ENCODE measurements around the gene IL32. TPM values are rescaled to one million over a fixed set of nuclear protein-coding genes. Genes with fewer than 3 reads are reported as not detected.
A peak's percentile ranks its signal among the peaks of the same experiment; 100 is the strongest.

Gene IL32
- total RNA-seq, 1 experiment from 2014 or later, result 4.7 TPM

GRCh38 chr16:3113765-3114479 is 48.5 kb downstream of the IL32 start (continued):
- TF ChIP-seq PRRX2 (CRISPR knock-in tag; IDR thresholded peaks at IDR 0.05) (no peak), SP1 (CRISPR knock-in tag; conservative IDR thresholded peaks at IDR 0.05) (no peak), MLX (CRISPR knock-in tag; IDR thresholded peaks at IDR 0.05) (no peak), ZNF263 (CRISPR knock-in tag; IDR thresholded peaks at IDR 0.05; ENCODE audit: low read depth) (no peak), ELF4 (CRISPR knock-in tag; IDR thresholded peaks at IDR 0.05; ENCODE audit: low read depth) (no peak)
- TF ChIP-seq, protein P1, sequence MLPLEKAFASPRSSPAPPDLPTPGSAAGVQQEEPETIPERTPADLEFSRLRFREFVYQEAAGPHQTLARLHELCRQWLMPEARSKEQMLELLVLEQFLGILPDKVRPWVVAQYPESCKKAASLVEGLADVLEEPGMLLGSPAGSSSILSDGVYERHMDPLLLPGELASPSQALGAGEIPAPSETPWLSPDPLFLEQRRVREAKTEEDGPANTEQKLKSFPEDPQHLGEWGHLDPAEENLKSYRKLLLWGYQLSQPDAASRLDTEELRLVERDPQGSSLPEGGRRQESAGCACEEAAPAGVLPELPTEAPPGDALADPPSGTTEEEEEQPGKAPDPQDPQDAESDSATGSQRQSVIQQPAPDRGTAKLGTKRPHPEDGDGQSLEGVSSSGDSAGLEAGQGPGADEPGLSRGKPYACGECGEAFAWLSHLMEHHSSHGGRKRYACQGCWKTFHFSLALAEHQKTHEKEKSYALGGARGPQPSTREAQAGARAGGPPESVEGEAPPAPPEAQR (CRISPR knock-in tag; IDR thresholded peaks at IDR 0.05), result no peak
- TF ChIP-seq, protein P2, sequence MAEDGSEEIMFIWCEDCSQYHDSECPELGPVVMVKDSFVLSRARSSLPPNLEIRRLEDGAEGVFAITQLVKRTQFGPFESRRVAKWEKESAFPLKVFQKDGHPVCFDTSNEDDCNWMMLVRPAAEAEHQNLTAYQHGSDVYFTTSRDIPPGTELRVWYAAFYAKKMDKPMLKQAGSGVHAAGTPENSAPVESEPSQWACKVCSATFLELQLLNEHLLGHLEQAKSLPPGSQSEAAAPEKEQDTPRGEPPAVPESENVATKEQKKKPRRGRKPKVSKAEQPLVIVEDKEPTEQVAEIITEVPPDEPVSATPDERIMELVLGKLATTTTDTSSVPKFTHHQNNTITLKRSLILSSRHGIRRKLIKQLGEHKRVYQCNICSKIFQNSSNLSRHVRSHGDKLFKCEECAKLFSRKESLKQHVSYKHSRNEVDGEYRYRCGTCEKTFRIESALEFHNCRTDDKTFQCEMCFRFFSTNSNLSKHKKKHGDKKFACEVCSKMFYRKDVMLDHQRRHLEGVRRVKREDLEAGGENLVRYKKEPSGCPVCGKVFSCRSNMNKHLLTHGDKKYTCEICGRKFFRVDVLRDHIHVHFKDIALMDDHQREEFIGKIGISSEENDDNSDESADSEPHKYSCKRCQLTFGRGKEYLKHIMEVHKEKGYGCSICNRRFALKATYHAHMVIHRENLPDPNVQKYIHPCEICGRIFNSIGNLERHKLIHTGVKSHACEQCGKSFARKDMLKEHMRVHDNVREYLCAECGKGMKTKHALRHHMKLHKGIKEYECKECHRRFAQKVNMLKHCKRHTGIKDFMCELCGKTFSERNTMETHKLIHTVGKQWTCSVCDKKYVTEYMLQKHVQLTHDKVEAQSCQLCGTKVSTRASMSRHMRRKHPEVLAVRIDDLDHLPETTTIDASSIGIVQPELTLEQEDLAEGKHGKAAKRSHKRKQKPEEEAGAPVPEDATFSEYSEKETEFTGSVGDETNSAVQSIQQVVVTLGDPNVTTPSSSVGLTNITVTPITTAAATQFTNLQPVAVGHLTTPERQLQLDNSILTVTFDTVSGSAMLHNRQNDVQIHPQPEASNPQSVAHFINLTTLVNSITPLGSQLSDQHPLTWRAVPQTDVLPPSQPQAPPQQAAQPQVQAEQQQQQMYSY (CRISPR knock-in tag; IDR thresholded peaks at IDR 0.05), result no peak

DNA sequence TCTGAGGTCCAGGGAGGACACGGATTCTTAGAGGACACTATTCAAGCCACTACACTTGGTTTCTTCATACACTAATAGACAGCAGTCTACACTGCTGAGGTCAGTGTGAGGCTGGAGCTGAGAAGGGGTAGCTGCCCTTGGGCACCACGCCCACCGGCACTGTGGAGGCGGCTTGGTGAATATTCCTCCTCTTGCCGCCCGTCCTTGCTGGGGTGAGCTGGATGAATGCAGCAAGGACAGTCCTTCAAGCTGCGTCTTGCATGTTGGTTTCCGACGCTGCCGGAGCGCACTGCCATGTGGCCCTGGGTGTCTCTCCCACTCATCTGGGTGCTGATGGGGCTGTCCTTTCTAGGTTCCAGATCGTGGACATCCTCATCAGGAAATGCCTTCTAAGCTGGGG is 49.6 kb downstream of the IL32 start:
- TF ChIP-seq NR3C1 (CRISPR knock-in tag; conservative IDR thresholded peaks at IDR 0.05; ENCODE audit: low read depth) (no peak), HMGA2 (CRISPR knock-in tag; IDR thresholded peaks at IDR 0.05) (no peak), KAT7 (CRISPR knock-in tag; IDR thresholded peaks at IDR 0.05; ENCODE audit: borderline replicate concordance) (no peak), ZNF512 (CRISPR knock-in tag; IDR thresholded peaks at IDR 0.05; ENCODE audit: borderline replicate concordance) (no peak), FOXK1 (CRISPR knock-in tag; IDR thresholded peaks at IDR 0.05) (no peak), CDX4 (CRISPR knock-in tag; IDR thresholded peaks at IDR 0.05; ENCODE audit: borderline replicate concordance) (no peak), FOXP1 (CRISPR knock-in tag; IDR thresholded peaks at IDR 0.05; ENCODE audit: borderline replicate concordance) (no peak)
- TF ChIP-seq, protein P3, sequence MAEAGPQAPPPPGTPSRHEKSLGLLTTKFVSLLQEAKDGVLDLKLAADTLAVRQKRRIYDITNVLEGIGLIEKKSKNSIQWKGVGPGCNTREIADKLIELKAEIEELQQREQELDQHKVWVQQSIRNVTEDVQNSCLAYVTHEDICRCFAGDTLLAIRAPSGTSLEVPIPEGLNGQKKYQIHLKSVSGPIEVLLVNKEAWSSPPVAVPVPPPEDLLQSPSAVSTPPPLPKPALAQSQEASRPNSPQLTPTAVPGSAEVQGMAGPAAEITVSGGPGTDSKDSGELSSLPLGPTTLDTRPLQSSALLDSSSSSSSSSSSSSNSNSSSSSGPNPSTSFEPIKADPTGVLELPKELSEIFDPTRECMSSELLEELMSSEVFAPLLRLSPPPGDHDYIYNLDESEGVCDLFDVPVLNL (CRISPR knock-in tag; IDR thresholded peaks at IDR 0.05; ENCODE audit: borderline replicate concordance, low read depth), result no peak
- TF ChIP-seq, protein P4, sequence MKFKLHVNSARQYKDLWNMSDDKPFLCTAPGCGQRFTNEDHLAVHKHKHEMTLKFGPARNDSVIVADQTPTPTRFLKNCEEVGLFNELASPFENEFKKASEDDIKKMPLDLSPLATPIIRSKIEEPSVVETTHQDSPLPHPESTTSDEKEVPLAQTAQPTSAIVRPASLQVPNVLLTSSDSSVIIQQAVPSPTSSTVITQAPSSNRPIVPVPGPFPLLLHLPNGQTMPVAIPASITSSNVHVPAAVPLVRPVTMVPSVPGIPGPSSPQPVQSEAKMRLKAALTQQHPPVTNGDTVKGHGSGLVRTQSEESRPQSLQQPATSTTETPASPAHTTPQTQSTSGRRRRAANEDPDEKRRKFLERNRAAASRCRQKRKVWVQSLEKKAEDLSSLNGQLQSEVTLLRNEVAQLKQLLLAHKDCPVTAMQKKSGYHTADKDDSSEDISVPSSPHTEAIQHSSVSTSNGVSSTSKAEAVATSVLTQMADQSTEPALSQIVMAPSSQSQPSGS (CRISPR knock-in tag; IDR thresholded peaks at IDR 0.05; ENCODE audit: borderline replicate concordance, low read depth), result no peak
- Mint-ChIP-seq H3K36me3 (peaks cover 23% of the 10 kb centered on the region), H3K4me1 (peaks cover 24% of the 10 kb centered on the region), H3K27ac (peak overlapping the region; percentile 33; the same call in 1 of the 2 replicates), H3K4me3 (peak overlapping the region; percentile 49), H3K27me3 (ENCODE audit: low read depth) (no peaks in the 10 kb centered on the region), H3K9me3 (no peaks in the 10 kb centered on the region)
- no peak for DNase-seq (ENCODE audit: low spot score)
- no peak for ATAC-seq
- CTCF ChIA-PET, result interaction anchor here (0.6 to 6.7 kb wide), 19 partner anchors 9 to 132 kb away, joined by 3 to 112 read pairs (median 6); partner anchors contain the start of genes ZNF213 and ZSCAN10
- POLR2A ChIA-PET, result interaction anchor here (0.6 to 1.2 kb wide), 5 partner anchors 15 to 36 kb away, joined by 3 to 6 read pairs (median 4); partner anchors contain the start of genes ZNF213 and ZSCAN10

All from WTC11 (cell line).